Stimulated activated naive CD8-positive, alpha-beta T cell treated with anti-CD3 and anti-CD28 coated beads, Interleukin-15, Interleukin-2, amounts not matched to agents 100 U/mL and 50 U/mL, for 24 hours (primary cell): Measurements from ENCODE around the gene OR2V1.
"Not testable (repeated sequence)": the region's sequence is repeated elsewhere in the genome, so short reads cannot be mapped to it uniquely, and the experiment has no call there.

Source experiments
- ATAC-seq: fragments of 150-1000 bp; cut with Tn5 transposase; one replicate; pipeline ENCODE4 v1.10.0; 2021
- DNase-seq: peaks from one replicate; pipeline ENCODE4 v3.0.0; 2021

The OR2V1 gene

DNA sequence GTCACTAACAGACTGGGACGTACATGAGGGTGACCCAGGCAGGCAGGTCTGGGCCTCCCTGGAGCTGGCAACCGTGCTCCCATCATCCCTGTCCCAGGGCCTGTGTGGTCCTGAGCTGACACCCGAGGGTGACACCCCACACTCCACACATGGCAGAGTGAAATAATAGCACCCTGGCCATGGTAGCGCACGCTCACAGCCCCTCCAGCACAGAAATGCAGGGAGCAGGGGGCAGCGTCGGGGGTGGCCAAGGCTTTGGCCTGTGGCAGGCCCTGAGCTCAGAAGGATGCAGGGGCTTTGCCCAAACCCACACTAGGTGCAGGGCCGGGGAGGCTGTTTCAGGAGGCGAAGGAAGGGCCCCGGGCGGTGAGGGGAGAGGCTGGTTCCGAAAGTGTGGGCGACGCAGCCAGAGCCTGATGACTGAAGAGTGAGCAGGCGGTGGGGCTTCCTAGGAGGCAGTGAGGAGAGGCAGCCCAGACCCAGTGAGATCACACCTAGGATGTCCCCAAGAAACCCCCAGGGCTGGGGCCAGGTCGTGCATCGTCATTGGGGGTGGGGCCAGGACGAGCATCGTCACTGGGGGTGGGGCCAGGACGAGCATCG, 29.3 kb upstream of the OR2V1 start:
- DNase-seq (peak; percentile 81), ATAC-seq (peak; percentile 88)

DNA sequence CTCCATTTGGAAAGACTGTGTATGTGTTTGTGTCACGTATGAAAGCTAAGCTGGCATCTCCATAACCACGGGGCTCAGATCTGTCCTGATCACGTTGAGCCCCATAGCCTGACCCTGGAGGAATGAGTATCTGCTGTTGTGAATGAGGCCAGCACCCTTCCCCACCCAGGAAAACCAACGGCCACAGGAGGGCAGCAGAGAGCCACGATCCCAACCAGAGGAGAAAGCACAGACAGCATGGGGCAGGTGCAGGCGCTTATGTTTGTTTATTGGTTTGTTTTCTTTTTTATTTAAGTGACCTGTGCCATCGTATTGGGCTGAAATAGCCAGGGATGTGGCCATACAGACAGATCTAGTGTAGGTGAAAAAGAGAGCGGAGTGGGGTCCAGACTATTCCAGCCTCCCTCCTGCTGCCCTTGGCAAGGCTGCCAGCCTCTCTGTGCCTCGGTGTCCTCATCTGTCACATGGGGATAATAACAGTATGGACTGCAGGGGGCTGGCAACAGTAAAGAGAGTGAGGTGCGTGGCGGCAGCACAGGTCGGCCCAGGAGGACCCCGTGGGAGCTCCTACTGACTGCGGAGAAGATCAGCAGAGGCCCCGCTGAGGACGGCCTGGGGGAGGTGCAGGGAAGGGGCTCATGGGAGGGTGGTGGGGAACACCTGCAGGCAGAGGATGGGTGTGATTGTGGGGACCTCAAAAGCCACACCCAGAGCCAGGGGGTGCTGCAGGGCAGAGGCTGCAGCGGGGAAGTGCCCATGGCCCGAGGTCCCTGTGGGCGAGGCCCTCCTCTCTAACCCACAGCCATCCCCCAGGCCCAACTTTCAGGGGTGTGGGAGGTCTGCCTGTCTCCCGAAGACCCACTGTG, 28.6 kb upstream of the OR2V1 start:
- peak; percentile 65 for ATAC-seq
- DNase-seq: peak; percentile 95

DNA sequence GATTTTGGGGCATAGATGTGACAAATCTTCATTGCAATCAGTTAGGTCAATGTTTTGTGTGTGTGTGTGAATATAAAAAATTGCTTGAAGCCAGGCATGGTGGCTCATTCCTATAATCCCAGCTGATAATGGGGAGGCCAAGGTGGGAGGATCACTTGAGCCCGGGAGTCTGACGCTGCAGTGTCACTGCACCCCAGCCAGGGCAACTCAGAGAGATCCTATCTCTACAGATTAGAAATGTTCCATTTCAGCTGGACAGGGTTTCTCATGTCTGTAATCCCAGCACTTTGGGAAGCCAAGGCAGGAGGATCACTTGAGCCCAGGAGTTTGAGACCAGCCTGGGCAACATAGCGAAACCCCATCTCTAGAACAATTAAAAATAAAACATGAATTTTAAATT, 27.9 kb upstream of the OR2V1 start:
- no peak for ATAC-seq
- no peak for DNase-seq

DNA sequence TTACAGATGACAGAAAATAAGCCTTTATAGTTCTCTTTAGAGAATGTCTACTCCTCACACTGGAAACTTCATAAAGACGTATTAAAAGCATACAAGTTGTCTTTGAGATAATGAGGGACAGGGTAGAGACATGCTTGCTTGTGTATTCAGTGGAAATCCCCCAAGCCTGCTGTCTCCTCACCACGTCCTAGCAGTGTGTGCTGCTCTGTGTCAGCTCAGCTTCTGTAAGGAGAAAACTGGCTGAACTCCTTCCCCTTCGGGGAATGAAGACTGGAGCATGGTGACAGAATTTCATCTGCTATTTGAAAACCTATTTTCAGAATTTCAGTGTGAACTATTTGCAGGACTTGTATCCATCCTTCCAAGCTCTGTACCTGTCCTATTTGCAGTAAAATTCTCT, 25.8 kb upstream of the OR2V1 start:
- ATAC-seq (no peak), DNase-seq (no peak)

DNA sequence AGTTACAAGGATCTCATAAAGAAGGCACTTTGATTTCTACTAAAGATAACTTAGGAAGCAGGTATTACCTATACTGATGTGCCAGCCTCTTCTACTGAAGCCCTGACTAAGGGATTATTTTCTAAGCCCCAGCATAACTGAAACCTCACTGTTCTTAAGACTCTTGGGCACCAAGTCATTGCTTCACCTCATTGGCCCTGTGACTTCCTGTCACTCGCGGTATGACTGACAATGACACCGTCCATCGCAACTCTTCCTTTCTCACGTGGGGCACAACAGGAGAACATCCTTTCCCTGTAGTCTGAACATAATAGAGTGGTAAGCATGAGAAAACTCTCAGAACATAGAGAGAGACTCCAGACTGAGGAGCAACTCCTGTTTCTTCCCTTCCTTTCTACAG, 22.8 kb upstream of the OR2V1 start:
- no peak for DNase-seq
- ATAC-seq: peak; percentile 58

DNA sequence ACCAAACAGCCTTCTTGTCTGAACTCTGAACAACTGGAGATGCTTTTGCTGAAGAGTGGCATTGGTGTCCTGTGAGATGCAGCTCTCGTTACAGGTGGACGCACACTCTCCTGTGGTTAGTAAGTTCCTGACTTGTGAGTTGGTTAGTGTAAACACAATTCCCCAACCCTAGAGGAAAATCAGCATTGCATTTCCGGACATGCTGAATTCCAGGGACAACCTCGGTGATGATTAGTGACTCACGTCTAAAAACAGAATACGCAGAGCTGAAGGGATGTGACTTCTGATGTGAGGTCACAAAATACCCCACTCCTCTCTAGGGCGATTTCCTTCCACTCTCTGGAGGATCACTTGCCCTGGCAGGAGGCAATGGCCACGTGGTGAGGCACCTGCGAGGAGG, 21.4 kb upstream of the OR2V1 start:
- DNase-seq (no peak), ATAC-seq (no peak)

DNA sequence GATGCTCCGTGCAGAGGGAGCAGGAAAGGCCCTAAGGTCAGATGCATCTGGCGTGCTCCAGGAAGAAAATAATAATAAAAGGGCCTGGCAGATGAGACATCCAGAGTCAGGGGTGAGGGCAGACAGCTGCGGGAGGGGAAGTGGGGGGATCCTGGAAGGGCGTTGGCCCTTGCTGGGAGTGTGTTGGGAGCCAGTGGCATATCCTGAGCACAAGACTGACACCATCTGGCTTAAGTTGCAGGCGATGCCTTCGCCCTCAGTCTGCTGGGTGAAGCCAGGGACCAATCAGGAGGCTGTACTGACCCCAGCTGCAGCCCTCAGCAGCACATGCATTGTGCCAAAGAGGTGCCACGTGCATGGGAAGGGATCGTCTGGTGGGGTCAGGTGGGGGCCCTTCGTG, 20.2 kb upstream of the OR2V1 start:
- no peak for DNase-seq
- ATAC-seq: no peak

DNA sequence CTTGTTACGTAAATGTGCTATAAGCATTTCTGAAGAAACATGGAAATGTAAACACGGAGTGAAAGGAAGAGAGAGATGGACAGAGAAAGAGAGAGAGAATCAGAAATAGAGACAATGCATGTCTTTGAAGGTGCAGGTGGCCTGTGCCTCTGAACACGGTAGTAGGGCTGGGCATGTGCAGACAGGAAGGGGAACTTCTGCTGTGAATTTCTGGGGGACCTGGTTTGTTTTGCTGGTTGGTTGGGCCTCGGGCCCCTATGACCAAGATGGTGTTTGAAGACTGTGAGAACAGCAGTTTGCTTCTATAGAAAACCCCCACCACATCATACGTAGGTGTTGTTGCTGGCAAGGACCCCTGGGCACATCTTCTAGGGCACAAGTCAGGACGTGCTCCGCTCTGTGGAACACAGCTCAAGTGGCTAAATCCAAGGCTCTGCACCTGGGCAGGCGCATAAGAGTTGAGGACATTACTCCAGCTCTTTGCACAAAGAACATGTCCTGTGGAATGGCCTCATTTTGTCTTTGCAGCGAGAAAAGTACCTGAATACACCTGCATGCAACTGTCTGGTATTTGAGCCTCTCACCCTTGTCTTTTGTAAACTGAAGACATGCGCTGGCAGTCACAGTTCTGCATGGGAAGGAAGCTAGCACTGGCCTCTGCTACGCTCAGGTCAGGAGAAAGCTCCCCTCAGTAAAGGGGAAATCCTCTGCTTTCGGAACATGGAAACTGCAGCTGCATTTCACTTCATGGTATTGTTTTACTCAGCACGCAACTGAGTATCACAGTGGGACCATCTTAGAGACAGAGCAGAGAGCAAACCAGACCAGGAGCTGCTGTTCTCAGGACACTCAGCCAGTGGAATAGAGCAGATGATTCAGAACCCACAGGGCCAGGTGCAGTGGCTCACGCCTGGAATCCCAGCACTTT, 19.1 kb upstream of the OR2V1 start:
- no peak for ATAC-seq
- no peak for DNase-seq

DNA sequence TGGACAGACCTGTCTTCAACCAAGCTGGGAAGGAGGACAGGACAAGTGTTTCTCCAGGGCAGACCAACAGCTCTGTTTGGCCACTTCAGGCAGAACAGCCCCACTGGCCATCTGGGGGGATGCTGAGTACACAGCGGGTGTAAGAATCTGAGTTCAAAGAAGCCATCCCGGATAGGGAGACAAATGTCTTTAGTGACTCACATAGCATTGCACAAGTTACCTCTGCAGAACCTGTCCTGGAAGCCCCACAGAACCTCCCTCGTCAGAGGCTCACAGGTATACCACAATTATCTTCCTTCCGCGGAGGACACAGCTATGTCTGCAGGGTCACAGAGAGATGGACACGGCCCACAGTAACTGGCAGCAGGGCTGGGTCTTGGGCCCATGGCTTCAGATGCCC, 18.4 kb upstream of the OR2V1 start:
- DNase-seq (no peak), ATAC-seq (no peak)

DNA sequence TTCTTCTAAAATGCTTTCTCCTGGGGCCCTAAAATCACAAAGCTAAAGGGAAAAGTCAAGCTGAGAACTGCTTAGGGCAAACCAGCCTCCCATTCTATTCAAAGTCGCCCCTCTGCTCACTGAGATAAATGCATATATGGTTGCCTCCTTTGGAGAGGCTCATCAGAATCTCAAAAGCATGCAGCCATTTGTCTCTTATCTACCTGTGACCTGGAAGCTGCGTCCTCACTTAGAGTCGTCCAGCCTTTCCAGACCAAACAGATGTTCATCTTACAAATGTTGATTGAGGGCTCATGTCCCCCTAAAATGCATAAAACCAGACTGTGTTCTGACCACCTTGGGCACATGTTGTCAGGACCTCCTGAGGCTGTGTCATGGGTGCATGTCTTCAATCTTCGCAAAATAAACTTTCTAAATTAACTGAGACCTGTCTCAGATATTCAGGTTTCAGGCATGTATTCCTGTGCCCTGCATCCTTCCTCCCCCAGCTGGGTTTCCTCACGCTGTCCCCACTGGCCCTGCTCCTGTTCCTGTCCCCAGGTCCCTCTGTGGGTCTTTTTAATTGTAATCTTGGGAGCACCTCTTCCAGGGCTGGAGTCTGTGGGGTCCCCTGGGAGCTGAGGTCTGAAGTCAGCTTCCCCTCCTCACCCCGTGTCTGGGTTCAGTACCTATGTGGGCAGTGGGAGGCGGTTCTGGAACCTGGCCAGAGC, 16.1 kb upstream of the OR2V1 start, which contains the start of gene OR2V2:
Gene OR2V2, plus strand, starts transcription at position 660 of the 710 bp plus-strand sequence. CDS start 7,357 bp downstream, outside the sequence.
- DNase-seq, ATAC-seq: not testable (repeated sequence)

DNA sequence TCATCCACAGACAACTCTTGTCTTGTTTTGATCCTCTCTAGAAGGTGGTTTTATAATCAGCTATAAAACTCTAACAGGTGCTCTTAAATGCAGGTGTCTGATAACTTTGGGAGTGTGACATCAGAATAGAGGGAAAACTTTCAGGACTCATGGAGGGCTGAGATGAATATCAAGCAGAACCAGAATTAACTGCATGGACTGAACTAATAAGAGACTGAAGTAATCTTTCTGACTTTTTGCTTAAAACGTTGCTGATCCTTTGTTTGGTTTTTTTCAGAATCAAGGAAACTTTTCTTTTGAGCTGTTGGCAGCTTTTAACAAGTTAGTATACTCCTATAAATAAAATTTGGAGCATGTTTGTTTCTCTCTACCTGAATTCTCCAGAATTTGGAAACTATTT, 14.2 kb upstream of the OR2V1 start:
- DNase-seq: no peak
- no peak for ATAC-seq

DNA sequence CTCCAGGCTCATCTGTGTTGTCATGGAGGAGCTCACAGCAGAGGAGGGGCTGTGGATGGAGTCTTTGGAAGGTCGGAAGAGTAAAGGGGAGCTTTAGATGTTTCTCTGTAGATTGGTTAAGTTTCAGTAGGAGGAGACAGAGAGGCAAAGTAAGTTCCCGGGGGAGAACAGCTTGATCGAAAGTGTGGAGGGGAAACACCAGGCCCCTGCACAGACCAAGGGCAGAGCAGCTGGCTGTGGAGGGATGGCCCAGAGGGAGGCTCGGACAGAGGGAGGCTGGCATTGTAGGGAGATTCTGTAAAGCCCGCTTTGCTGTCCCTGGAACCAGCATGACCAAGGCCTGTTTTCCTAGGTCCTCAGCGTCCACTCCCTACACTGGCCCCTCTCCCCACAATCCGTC, 11.1 kb upstream of the OR2V1 start:
- no peak for ATAC-seq

DNA sequence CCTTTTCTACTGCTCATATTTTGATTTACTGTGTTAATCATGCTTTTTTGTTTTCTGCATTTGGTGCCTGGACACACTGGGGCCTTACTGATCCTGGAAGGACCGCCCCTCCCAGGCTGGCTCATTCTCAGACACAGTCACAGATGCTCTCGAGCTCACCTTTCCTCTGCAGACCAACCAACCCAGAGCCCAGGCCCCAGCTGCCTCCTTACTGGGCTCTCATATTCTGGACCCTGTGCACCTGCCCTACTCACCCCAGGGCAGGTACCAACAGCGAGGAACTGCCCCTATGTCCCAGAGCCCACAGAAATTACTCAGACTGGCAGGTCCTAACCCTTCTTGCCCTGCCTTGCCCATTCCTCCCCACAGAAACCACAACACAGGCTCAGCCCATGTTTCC, 9.8 kb upstream of the OR2V1 start:
- no peak for ATAC-seq
- no peak for DNase-seq

More for the DNA sequence above, 11.1 kb upstream of the OR2V1 start:
- no peak for DNase-seq

DNA sequence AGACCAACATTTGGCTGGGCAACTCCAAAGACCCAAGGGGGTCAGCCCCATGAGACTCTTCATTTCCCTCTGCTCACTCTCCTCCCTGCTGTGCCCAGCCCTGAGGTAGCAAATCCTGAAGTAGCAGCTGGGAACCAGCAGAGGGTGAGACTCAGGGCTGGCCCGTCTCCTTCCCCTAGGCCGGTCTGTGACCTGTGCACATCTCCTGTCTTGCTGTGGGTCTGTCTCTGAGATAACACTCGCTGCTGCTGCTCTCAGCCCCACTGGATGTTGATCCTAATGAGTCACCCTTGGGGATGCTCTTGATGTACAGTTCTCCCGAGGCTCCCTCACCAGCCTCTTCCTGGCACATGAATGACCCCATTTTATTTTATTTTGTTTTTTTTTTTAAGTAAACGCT, 7.3 kb upstream of the OR2V1 start:
- ATAC-seq: no peak
- DNase-seq: no peak

DNA sequence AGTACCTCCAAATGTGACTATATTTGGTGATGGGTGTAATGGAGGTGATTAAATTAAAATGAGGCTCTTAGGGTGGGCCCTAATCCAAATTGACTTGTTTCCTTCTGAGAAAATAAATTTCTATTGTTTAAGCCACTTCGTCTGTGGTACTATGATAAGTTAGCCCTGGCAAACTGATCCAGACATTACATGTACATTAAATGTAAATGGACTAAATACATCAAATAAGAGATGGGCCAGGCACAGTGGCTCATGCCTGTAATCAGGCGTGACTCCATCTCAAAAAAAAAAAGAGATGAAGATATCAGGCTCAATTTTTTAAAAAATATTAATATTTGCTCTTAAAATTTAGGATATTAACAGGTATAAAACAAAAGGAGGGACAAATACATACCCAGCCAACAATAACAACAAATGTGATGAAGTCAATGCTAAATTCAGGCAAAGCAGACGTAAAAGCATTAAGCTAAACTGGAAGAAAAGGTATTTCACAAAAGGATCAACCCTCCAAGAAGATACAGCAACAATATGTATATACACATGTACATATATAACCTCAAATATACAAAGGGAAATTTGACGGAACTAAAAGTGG, 5.5 kb upstream of the OR2V1 start:
- no peak for DNase-seq
- no peak for ATAC-seq

DNA sequence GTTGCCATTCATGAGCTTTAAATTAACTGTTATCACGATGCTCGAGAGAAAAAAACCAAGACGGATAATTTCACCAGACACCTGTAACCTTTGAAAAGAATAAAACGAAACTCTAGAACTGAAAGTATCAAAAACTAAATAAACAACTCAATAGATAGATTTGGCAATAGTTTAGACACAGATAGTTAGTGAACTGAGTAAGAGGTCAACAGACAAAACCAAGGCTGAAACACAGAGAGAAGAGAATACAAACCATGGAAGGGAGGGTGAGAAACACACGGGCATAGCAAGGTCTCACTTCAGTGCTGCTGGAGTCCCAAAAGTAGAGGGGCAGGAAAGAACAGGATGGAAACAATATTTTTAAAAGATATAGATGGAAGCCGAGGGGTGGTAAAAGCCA, 3.3 kb upstream of the OR2V1 start:
- no peak for DNase-seq

DNA sequence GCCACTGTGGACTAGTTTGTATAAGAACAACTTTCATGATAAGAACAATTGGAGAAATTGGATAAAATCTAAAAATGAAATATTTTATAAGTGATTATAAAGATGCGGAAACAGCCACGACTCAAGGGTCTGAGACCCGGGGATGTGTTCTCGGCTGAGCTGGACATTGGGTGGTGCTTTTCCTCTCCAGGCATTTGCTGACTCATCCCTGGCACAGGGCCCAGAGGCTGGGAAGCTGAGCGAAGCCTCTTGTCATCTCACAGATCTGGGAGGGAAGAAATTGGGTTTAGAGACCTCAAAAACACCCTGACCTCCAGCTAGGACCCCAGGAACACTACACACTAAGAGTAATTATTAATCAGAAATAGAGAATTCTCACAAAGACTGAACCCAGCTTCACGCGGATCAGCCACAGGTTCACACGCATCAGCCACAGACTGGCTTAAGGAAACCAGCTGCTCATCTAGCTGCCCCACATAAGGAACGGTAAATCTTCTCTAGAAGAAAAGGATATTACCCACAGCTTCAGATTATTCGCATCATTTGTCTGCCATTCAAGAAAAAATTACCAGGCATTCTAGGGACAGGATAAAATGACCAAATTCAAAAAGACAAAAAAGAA, 2.8 kb upstream of the OR2V1 start:
- ATAC-seq (no peak), DNase-seq (no peak)

More for the DNA sequence above, 3.3 kb upstream of the OR2V1 start:
- no peak for ATAC-seq

DNA sequence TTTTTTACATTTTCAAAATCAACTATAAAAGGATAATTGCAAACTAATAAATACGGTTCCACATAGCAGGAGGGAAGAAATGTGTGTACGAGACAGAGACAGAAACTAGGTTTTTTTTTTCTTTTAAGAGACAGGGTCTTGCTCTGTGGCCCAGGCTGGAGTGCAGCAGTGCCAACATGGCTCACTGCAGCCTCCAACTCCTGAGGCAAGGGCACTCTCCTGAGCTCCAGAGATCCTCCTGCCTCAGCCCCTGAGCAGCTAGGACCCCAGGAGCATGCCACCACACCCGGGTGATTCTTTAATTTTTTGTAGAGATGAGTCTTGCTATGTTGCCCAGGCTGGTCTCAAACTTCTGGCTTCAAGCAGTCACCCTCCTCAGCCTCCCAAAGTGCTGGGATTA, 2.1 kb upstream of the OR2V1 start:
- ATAC-seq (no peak), DNase-seq (no peak)

DNA sequence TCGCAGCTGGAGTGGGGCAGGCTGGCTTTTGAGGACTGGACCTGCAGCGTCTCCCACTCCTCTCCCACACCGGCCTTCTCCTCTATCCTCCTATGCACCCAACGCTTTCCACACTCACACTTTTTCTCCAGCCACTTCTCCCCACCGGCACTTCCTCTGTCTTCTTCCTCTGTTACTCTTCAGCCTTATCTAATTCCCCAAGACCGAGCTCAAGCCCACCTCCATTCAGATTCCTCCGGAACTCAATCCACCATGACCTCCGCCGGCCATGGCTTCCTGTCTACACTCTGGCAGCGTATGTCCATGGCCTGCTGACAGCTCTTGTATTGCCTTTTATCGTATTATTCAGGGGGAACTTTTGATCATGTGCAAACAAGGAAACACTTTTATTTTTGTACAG, 545 bp upstream of the OR2V1 start:
- ATAC-seq (no peak), DNase-seq (no peak)

DNA sequence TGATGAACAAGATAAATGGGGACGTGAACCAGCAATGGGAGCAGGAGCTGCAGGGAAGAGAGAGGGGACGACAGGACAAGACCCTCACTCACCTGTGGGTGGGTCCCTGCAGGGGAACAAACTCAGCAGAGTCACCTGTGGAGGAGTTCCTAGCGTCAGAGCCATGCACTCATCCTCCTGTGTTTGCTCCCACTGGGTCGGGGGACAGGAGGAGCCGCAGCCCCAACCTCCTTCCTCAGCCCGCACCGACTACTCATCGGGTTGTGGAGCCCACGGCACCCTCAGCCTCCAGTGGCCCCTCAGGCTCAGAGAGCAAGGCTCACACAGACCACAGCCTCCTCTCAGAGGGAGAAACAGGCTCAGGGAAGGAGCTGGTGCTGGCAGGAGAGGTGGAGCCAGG, 888 bp downstream of the OR2V1 start:
- not testable (repeated sequence) for DNase-seq

DNA sequence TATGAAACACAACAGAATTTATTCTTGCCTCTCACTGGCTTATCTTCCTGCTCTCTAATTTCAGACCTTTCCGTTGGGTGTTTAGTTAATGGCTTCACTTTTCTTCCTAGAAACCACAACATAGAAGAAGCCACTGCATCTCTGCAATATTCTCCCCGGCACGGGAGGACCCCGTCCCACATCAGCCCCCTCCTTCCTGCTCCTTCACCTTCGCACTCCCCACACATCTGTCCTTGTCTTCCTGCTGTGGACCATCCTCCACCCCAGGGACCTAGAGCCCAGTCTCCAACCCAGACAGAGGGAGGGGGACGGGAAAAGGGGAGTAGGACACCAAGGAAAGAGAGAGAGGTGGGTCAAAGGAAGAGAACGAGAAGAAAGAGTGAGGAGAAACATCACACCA, 1.4 kb downstream of the OR2V1 start:
- DNase-seq: no peak
- no peak for ATAC-seq

More for the DNA sequence above, 888 bp downstream of the OR2V1 start:
- ATAC-seq: not testable (repeated sequence)
